Activated naive CD4-positive, alpha-beta T cell (primary cell): ENCODE data around the gene TXNDC2.
"Not testable (repeated sequence)": the region's sequence is repeated elsewhere in the genome, so short reads cannot be mapped to it uniquely, and the experiment has no call there.

ENCODE experiments used
- DNase-seq, 4 experiments: peaks; one replicate each; lab custom pipeline; 2025; lab: John Stamatoyannopoulos, UW

TXNDC2 gene

GRCh38 chr18:9885170-9886004, at the start of gene TXNDC2:
Gene TXNDC2 (plus strand): TSS chr18:9885973. CDS start chr18:9886681, 708 bp downstream.
- DNase-seq = no peak

DNA sequence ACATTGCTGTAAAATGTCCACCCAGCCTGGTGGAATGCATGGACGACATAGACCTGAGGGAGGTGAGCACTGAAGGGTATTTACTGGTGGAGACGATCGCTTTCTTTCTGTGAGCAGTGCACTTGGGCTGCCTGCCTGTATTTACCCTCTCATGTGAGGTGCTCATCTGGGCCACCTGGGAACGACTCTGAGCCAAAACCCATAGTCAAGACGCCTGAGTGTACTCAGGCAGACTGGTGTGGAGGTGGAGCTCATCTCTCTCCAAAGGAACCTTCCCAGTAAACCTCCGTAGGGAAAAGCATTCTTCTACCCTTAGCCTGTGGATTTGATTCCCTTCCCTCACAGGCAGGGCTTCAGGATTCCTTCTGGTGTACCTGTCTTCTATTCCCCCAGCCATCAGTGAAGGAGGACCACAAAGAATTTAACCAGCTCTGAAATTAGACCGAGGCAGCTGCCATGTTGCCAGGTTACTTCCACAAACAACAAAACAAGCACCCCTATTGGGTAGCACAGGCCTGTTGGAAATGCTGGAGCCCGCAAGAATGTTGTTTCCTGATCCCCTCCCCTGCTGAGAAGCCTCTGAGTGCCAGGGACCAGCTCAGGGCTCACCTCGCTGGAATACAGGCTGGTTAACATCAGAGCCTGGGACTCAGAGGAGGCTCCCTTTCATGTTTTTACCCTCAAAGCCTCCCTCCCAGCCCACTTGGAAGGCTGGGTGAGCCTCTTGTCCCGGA, 47.5 kb upstream of the TXNDC2 start:
- no peak for DNase-seq

GRCh38 chr18:9839211-9839610, 46.6 kb upstream of the TXNDC2 start:
- no peak for DNase-seq

DNA sequence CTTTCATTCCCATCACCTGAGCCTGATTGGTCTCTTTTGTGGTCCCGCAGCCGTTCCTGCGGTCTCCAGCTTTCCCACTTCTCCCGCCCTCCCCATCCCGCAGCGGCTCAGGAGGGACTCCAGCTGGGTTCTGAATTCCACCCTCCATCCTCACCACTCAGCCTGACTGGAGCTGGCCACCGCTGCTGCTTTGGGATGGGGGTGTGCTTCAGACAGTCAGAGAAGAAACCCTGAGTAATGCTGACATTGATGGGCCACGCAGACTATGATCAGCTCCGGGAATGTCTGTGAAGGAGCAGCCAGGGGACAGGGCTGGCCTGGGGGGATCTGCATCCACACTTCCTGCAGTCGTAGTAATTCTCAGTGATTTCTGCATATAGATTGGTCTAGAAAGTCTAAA, 45.9 kb upstream of the TXNDC2 start:
- DNase-seq = no peak

GRCh38 chr18:9841752-9842151, 44.0 kb upstream of the TXNDC2 start:
- DNase-seq = no peak

GRCh38 chr18:9842448-9842847, 43.3 kb upstream of the TXNDC2 start:
- DNase-seq = no peak

DNA sequence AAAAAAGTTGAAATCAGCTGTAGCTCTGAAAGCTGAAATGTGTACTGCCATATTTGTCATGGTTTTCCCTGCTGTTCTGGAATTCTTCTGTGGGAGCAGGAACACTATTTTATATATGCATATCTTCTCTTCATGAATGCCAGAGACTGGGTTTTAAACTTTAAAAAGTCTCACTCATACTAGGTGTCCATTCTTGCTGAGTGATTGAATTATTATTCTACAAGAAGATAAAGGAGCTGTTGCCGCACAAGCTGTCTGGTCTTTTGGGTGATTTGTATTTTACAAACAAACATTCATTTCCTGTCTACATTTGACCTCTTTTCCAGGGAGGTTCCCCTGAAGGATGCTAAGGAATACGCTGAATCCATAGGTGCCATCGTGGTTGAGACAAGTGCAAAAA, 40.5 kb upstream of the TXNDC2 start:
- no peak for DNase-seq

DNA sequence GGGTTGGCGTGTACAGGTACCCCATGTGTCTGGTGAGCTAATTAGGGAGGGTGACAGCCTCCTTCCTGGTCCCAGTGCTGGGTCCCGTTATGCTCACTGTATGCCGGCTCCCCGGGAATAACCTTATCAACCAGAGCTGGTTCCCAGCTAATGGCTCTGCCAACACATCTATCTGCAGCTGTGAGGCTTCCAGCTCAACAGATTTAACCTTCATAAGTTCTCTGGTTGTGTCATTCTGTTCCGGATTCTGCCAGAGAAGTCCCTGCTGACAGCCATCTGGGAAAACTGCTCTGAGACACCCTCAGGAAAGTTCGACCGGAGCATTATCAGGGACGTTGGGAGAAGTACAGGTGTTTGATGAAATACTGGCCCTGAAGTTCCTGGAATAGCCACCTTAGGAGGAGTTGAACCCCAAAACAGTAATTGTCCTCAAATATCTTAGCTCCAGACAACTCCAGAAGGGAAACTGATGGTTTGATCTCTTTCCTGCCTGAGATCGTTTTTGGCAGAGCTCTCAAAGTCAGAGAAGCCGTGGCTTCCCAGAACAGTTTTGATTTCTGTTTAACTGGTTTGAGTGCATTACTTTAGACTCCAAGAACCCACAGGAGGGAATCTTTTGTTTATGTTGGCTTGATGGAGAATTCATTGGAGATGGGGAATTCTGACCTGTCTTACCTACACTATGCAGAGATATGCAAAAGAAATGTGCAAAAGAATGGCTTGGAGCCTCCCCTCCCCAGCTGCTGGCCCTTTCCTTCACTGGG, 39.4 kb upstream of the TXNDC2 start:
- DNase-seq = no peak

- no peak for DNase-seq
Measured at GRCh38 chr18:9848170-9848879, 37.4 kb upstream of the TXNDC2 start.

GRCh38 chr18:9849407-9850283, 36.1 kb upstream of the TXNDC2 start:
- DNase-seq = no peak

GRCh38 chr18:9850309-9850708, 35.5 kb upstream of the TXNDC2 start:
- DNase-seq = no peak

DNA sequence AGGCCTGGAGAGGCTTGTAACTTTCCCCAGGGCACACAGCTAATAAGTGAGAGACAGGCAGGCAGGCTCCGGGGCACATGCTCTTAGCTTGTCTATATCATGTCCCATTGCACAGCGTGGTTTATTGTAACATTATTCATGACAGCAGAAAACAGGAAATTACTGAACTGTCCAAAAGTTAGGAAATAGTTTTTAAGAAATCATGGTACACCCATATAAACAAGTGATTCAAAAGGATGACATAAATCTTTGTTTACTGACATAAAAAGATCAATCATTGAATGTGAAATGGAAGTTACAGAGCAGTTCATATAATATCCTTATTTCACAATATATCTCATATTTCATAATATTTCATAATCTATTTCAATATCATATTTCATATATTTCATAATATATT, 34.3 kb upstream of the TXNDC2 start:
- no peak for DNase-seq

GRCh38 chr18:9852266-9853081, 33.3 kb upstream of the TXNDC2 start:
- no peak for DNase-seq

DNA sequence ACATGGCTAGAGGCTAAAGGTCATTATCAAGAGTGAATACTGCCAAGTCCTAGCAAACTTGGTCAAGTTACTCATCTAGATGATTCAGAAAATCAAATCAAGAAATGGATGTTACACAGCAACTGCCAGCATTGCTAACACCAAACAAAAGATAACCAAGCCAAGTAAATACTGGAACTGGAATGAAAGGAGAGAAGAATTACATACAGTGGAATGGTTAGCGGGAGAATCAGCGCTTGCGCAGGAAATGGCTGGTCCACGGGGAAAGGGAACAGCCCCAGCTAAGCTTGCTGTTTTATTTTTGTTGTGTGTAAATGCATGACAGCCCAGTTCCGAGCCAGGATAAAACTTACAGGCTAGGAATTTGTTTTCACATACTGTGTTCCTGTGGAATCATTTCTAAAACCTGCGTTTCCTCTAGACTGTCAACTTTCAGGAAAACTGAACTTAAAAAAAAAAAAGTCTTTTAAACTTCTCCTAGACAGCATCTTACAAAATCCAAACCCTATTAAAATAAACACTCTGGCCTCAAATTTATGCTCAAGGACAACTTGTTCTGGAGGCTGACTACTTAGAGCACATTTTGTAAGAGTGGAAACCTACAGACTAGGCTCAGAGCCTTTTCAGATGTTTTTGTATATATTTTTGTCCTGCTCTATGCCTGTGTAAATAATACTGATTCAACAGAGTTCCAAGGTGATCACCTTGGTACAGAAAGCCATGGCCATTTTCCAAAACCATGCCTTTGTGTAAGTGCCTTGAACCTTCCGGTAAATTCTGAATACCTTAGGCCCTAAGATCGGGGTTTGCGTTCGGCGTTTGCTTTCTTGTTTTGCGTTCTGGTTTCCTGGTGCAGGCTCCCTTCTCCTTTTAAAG, 30.7 kb upstream of the TXNDC2 start:
- DNase-seq = no peak

- no peak for DNase-seq
Measured at GRCh38 chr18:9855681-9856080, 30.1 kb upstream of the TXNDC2 start.

DNA sequence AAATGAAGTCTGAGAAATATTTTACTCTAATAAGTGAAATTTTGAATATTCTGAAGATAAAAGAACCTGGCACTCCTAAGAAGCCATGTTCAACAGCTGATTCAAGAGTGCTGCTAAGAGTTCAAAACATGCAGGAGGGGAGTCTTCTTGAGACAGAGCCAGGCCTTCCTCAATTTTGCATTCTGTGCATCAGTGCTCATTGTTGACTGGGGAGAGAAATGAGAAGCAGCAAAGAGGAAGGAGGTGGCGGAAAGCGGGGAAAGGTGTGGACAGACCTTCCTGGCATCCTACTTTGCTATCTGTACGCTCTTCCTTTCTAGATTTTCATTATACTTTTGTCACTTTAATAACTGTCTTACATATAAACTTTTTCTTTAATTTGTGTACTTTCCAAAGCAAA, 29.7 kb upstream of the TXNDC2 start:
- no peak for DNase-seq

DNA sequence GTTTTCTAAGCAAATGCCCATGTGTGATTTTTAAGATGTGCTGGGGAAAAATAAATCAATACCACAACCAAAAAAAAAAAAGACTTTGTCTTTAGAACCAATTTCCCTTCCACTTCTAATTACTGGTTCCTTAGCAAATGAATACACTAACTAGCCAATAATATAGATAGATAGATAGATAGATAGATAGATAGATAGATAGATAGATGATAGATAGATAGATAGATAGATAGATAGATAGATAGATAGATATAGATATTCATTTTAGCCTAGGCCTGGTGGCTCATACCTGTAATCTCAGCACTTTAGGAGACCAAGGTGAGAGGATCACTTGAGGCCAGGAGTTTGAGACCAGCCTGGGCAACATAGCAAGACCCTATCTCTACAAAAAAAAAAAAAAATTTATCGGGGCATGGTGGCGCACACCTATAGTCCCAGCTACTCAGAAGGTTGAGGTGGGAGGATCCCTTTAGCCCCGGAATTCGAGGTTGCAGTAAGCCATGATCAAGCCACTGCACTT, 28.2 kb upstream of the TXNDC2 start:
- DNase-seq = not testable (repeated sequence)

GRCh38 chr18:9858642-9859041, 27.1 kb upstream of the TXNDC2 start:
- no peak for DNase-seq

DNA sequence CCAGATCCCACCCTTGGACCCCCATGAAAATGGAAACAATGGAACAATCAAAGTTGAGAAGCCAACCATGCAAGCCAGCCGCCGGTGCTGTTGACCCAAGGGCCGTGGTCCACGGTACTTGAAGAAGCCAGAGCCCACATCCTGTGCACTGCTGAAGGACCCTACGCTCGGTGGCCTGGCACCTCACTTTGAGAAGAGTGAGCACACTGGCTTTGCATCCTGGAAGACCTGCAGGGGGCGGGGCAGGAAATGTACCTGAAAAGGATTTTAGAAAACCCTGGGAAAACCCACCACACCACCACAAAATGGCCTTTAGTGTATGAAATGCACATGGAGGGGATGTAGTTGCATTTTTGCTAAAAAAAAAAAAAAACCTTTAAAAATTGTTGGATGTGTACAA, 26.5 kb upstream of the TXNDC2 start:
- no peak for DNase-seq
